ENCODE measurements around the gene ZNF516.

ZNF516 gene

DNA sequence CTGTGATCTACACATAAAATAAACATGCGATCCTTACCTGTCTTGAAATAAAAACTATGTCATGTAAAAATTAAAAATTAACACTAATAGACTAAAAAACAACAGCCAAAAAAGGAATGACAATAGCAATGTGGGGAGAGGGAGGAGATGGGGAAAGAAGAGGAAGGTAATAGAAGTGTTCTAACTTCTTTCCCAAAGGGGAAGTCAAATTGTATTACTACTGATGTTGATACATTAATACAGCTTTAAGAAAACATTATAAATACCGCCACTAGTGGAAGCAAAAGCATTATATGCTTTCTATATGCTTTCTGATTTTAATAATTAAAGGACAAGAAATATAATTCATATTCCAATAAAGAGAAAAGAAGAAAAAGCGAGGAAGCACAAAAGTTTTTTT lies 22.2 kb downstream of the ZNF516 start:
- H3K36me3 ChIP-seq (ENCODE audit: low read depth): peaks cover 14% of the 10 kb centered on the region
- ATAC-seq (ENCODE audit: low read depth) (no peak), DNase-seq (ENCODE audit: low spot score) (no peak)
- no peak overlapping the region for H3K27ac ChIP-seq (ENCODE audit: poor library complexity, severe bottlenecking)
- H3K4me3 ChIP-seq (ENCODE audit: severe bottlenecking): no peak overlapping the region
- TF ChIP-seq, protein P1, sequence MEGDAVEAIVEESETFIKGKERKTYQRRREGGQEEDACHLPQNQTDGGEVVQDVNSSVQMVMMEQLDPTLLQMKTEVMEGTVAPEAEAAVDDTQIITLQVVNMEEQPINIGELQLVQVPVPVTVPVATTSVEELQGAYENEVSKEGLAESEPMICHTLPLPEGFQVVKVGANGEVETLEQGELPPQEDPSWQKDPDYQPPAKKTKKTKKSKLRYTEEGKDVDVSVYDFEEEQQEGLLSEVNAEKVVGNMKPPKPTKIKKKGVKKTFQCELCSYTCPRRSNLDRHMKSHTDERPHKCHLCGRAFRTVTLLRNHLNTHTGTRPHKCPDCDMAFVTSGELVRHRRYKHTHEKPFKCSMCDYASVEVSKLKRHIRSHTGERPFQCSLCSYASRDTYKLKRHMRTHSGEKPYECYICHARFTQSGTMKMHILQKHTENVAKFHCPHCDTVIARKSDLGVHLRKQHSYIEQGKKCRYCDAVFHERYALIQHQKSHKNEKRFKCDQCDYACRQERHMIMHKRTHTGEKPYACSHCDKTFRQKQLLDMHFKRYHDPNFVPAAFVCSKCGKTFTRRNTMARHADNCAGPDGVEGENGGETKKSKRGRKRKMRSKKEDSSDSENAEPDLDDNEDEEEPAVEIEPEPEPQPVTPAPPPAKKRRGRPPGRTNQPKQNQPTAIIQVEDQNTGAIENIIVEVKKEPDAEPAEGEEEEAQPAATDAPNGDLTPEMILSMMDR (IDR thresholded peaks at IDR 0.05; ENCODE audit: poor library complexity, severe bottlenecking): no peak
- no peaks in the 10 kb centered on the region for H3K9me3 ChIP-seq (ENCODE audit: severe bottlenecking)
- H3K4me1 ChIP-seq (ENCODE audit: insufficient read depth, poor library complexity, severe bottlenecking): peaks cover 32% of the 10 kb centered on the region
- no peaks in the 10 kb centered on the region for H3K27me3 ChIP-seq (ENCODE audit: insufficient read depth, poor library complexity, severe bottlenecking)

DNA sequence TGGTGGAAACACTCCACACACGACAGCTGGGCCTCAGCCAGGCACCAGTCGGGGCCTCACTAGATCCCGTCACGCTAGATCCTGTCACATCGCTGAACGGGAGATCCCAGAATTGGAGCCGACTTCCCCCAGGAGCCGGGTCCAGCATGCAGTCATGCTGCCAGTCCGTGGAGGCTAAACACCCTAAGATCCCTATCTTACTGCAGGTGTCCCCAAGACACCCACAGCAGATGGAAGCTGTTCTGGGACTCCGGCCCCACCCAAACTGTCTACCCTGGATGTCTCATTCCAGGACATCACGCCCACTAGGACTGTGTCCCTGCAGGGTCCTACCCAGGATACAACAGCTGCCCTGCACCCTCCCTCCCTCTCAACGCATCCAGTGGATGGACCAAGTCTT lies 23.4 kb downstream of the ZNF516 start:
- no peaks in the 10 kb centered on the region for H3K27me3 ChIP-seq (ENCODE audit: insufficient read depth, poor library complexity, severe bottlenecking)
- no peaks in the 10 kb centered on the region for H3K9me3 ChIP-seq (ENCODE audit: severe bottlenecking)
- no peak overlapping the region for H3K4me3 ChIP-seq (ENCODE audit: severe bottlenecking)
- no peak overlapping the region for H3K27ac ChIP-seq (ENCODE audit: poor library complexity, severe bottlenecking)
- TF ChIP-seq, protein P1 (IDR thresholded peaks at IDR 0.05; ENCODE audit: poor library complexity, severe bottlenecking): no peak
- ATAC-seq (ENCODE audit: low read depth): no peak
- H3K36me3 ChIP-seq (ENCODE audit: low read depth): peaks cover 14% of the 10 kb centered on the region
- H3K4me1 ChIP-seq (ENCODE audit: insufficient read depth, poor library complexity, severe bottlenecking): peaks cover 28% of the 10 kb centered on the region
- DNase-seq (ENCODE audit: low spot score): no peak

DNA sequence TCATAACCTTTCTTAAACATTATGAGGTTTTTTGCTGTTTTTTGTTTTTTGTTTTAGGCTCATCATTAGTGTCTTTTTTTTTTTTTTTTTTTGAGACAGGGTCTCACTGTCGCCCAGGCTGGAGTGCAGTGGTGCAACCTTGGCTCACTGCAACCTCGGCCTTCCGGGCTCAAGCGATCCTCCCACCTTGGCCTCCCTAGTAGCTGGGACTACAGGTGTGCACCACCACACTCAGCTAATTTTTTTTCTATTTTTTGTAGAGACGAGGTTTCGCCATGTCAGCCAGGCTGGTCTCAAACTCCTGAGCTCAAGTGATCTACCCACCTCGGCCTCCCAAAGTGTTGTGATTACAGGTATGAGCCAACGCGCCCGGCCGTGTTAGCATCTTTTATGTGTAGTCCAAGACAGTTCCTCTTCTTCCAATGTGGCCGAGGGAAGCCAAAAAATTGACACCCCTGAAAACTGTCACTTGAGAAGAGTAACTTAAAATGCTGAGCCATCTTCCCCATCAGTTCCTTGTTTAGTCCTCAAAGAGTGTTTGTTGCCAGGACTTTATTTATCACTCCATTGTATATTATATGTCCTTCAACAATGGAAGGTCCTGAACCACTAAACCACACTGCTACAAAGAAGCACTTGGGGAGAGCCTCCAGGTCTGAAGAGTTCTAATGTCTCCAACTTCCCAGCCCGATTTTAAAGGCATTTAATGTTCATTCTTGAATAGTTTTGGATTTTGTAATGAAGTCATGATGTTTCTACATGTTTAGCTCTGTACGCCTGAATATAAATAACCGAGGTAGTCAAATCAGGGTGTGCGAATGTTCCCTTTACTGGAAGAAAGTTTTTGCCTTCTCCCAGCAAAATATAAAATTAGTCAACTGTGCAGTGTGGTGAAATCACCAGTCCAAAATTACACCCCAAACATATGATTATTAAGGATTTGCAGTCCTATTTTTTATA lies 26.4 kb downstream of the ZNF516 start:
- TF ChIP-seq, protein P1 (IDR thresholded peaks at IDR 0.05; ENCODE audit: poor library complexity, severe bottlenecking): no peak
- Histone ChIP-seq H3K4me1 (ENCODE audit: insufficient read depth, poor library complexity, severe bottlenecking) (peaks cover 3% of the 10 kb centered on the region), H3K36me3 (ENCODE audit: low read depth) (peaks cover 14% of the 10 kb centered on the region), H3K4me3 (ENCODE audit: severe bottlenecking) (no peak overlapping the region), H3K27ac (ENCODE audit: poor library complexity, severe bottlenecking) (no peak overlapping the region), H3K27me3 (ENCODE audit: insufficient read depth, poor library complexity, severe bottlenecking) (no peaks in the 10 kb centered on the region), H3K9me3 (ENCODE audit: severe bottlenecking) (no peaks in the 10 kb centered on the region)
- no peak for ATAC-seq (ENCODE audit: low read depth)
- no peak for DNase-seq (ENCODE audit: low spot score)

DNA sequence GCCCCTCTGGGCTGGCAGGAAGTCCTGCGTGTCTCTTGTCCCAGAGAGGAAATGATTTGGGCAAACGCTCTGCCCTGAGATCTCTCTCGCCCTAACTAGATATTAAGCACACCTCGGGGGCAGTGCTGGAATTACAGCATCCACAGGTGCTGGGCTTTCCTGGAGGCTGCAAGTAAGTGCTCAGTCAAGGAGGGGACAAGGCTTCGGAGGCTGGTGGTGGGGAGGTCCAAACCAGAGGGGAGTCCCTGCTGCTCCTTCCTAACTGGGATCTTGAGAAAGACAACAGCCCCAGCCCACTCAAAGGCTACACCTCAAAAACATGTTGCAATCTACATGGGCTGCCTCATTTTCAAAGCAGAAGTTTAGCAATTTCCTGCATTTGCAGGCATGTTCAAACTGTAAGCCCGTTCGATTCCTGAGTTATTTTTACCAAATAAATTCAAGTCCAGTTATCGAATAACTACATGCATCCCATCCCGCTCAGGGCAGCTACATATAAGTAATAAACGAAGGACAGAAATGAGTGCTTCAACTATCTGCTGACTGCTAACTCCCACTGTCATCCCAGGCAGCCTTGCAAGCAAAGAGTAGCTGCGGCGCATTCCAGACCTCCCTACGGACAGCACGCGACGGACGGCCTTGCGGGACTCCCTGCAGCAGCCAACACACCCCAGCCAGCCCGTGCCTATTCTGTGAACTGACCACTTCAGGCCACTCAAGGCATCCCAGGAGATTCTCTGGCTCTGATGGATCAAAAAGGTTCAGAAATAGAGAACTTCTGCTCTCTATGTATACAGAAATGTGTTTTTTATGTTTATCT lies 27.5 kb downstream of the ZNF516 start:
- H3K4me1 ChIP-seq (ENCODE audit: insufficient read depth, poor library complexity, severe bottlenecking): peaks cover 3% of the 10 kb centered on the region
- H3K27me3 ChIP-seq (ENCODE audit: insufficient read depth, poor library complexity, severe bottlenecking): no peaks in the 10 kb centered on the region
- no peak for DNase-seq (ENCODE audit: low spot score)
- TF ChIP-seq, protein P1 (IDR thresholded peaks at IDR 0.05; ENCODE audit: poor library complexity, severe bottlenecking): no peak
- H3K4me3 ChIP-seq (ENCODE audit: severe bottlenecking): no peak overlapping the region
- H3K9me3 ChIP-seq (ENCODE audit: severe bottlenecking): no peaks in the 10 kb centered on the region
- H3K36me3 ChIP-seq (ENCODE audit: low read depth): peaks cover 11% of the 10 kb centered on the region
- no peak for ATAC-seq (ENCODE audit: low read depth)
- H3K27ac ChIP-seq (ENCODE audit: poor library complexity, severe bottlenecking): no peak overlapping the region

Measured in RWPE2 (cell line).